ENCODE measurements around the gene CABLES1. TPM values are rescaled to one million over a fixed set of nuclear protein-coding genes. Genes with fewer than 3 reads are reported as not detected.

CABLES1 gene
- total and polyA plus RNA-seq, 2 donors from 2014 or later = 7.6 to 40.5 TPM

- Histone ChIP-seq H3K36me3 (ENCODE audit: control insufficient read depth in 2 of 3, insufficient read depth in 3 of 3, low read length in 3 of 3) (no peaks in the 10 kb centered on the region), H3K27me3 (ENCODE audit: control insufficient read depth, insufficient read depth, low read length) (no peaks in the 10 kb centered on the region), H3K27ac (ENCODE audit: low read depth in 2 of 2, low read length in 2 of 2) (no peak overlapping the region), H3K4me3 (ENCODE audit: low read length in 3 of 3) (no peak overlapping the region), H3K9ac (ENCODE audit: low read length in 3 of 3) (no peak overlapping the region), H3K9me3 (ENCODE audit: control insufficient read depth in 2 of 3, insufficient read depth in 1 of 3, low read length in 3 of 3) (no peaks in the 10 kb centered on the region), H3K4me1 (ENCODE audit: control insufficient read depth in 2 of 3, insufficient read depth in 2 of 3, low read depth in 1 of 3, low read length in 3 of 3) (peaks cover 0 to 9% (median 2%) of the 10 kb centered on the region in 3 donors)
- FAIRE-seq (no peak), DNase-seq (no peak)
- TF ChIP-seq CTCF (IDR thresholded peaks at IDR 0.05; ENCODE audit: borderline replicate concordance, extremely low read depth, insufficient read depth) = no peak
- intact Hi-C loops (cut with DNase I) = loop anchor here (10.0 kb wide), 1 partner anchor 52 kb away; no protein-coding TSS in a partner anchor
Measured at GRCh38 chr18:23182606-23183005, 47.3 kb downstream of the CABLES1 start.

- Histone ChIP-seq H3K9me3 (ENCODE audit: control insufficient read depth in 2 of 3, insufficient read depth in 1 of 3, low read length in 3 of 3) (no peaks in the 10 kb centered on the region), H3K27ac (ENCODE audit: low read depth in 2 of 2, low read length in 2 of 2) (no peak overlapping the region), H3K27me3 (ENCODE audit: control insufficient read depth, insufficient read depth, low read length) (no peaks in the 10 kb centered on the region), H3K9ac (ENCODE audit: low read length in 3 of 3) (no peak overlapping the region), H3K4me1 (ENCODE audit: control insufficient read depth in 2 of 3, insufficient read depth in 2 of 3, low read depth in 1 of 3, low read length in 3 of 3) (peaks cover 0 to 9% (median 2%) of the 10 kb centered on the region in 3 donors), H3K36me3 (ENCODE audit: control insufficient read depth in 2 of 3, insufficient read depth in 3 of 3, low read length in 3 of 3) (no peaks in the 10 kb centered on the region), H3K4me3 (ENCODE audit: low read length in 3 of 3) (no peak overlapping the region)
- FAIRE-seq = no peak
- DNase-seq = no peak
- intact Hi-C loops (cut with DNase I) = loop anchor here (10.0 kb wide), 1 partner anchor 51 kb away; no protein-coding TSS in a partner anchor
- no peak for TF ChIP-seq CTCF (IDR thresholded peaks at IDR 0.05; ENCODE audit: borderline replicate concordance, extremely low read depth, insufficient read depth)
Measured at GRCh38 chr18:23183411-23184150, 48.3 kb downstream of the CABLES1 start.

GRCh38 chr18:23186781-23187180 is 51.5 kb downstream of the CABLES1 start:
- H3K9ac ChIP-seq (ENCODE audit: low read length in 3 of 3) = no peak overlapping the region
- H3K9me3 ChIP-seq (ENCODE audit: control insufficient read depth in 2 of 3, insufficient read depth in 1 of 3, low read length in 3 of 3) = no peaks in the 10 kb centered on the region
- peaks cover 0 to 14% (median 6%) of the 10 kb centered on the region in 3 donors for H3K4me1 ChIP-seq (ENCODE audit: control insufficient read depth in 2 of 3, insufficient read depth in 2 of 3, low read depth in 1 of 3, low read length in 3 of 3)
- no peaks in the 10 kb centered on the region for H3K27me3 ChIP-seq (ENCODE audit: control insufficient read depth, insufficient read depth, low read length)
- H3K4me3 ChIP-seq (ENCODE audit: low read length in 3 of 3) = no peak overlapping the region
- H3K36me3 ChIP-seq (ENCODE audit: control insufficient read depth in 2 of 3, insufficient read depth in 3 of 3, low read length in 3 of 3) = no peaks in the 10 kb centered on the region
- no peak for TF ChIP-seq CTCF (IDR thresholded peaks at IDR 0.05; ENCODE audit: borderline replicate concordance, extremely low read depth, insufficient read depth)
- intact Hi-C loops (cut with DNase I) = loop anchor here (10.0 kb wide), 1 partner anchor 48 kb away; no protein-coding TSS in a partner anchor
- no peak overlapping the region for H3K27ac ChIP-seq (ENCODE audit: low read depth in 2 of 2, low read length in 2 of 2)
- FAIRE-seq (no peak), DNase-seq (no peak)

Measured in kidney (tissue), 14 donors.